ENCODE data around the gene CNTNAP5. TPM values are rescaled to one million over a fixed set of nuclear protein-coding genes. Genes with fewer than 3 reads are reported as not detected.

The CNTNAP5 gene
- total and polyA plus RNA-seq, 3 donors from 2014 or later = 0.29 to 0.39 (median 0.31) TPM

DNA sequence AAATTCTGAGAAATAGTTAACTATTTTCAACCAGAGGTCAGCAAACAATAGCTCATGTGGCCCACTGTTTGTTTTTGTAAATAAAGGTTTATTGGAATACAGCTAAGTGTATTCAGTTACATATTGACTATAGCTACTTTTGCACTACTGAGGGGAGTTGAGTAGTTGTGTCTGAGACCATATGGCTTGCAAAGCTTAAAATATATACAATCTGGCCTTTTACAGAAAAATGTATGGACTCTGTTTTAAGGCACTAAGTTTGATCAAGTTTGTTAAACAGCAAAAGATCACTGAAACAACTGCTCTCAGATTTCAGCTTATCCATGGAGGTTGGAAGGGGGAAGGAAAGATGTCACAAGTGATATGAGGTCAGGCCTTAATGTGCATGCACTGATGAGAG is 667.1 kb downstream of the CNTNAP5 start:
- H3K36me3 ChIP-seq (ENCODE audit: low read depth, missing control alignments) = no peaks in the 10 kb centered on the region
- TF ChIP-seq, protein P1, sequence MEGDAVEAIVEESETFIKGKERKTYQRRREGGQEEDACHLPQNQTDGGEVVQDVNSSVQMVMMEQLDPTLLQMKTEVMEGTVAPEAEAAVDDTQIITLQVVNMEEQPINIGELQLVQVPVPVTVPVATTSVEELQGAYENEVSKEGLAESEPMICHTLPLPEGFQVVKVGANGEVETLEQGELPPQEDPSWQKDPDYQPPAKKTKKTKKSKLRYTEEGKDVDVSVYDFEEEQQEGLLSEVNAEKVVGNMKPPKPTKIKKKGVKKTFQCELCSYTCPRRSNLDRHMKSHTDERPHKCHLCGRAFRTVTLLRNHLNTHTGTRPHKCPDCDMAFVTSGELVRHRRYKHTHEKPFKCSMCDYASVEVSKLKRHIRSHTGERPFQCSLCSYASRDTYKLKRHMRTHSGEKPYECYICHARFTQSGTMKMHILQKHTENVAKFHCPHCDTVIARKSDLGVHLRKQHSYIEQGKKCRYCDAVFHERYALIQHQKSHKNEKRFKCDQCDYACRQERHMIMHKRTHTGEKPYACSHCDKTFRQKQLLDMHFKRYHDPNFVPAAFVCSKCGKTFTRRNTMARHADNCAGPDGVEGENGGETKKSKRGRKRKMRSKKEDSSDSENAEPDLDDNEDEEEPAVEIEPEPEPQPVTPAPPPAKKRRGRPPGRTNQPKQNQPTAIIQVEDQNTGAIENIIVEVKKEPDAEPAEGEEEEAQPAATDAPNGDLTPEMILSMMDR (IDR thresholded peaks at IDR 0.05) = no peak
- TF ChIP-seq POLR2A (IDR thresholded peaks at IDR 0.05) = no peak
- H3K4me1 ChIP-seq = no peaks in the 10 kb centered on the region
- DNase-seq = no peak
- no peaks in the 10 kb centered on the region for H3K9me3 ChIP-seq
- H3K27ac ChIP-seq = no peak overlapping the region
- no peaks in the 10 kb centered on the region for H3K27me3 ChIP-seq
- no peak overlapping the region for H3K4me3 ChIP-seq
- intact Hi-C loops (cut with DNase I; ENCODE audit: low total_unique reads) = no loop called here

DNA sequence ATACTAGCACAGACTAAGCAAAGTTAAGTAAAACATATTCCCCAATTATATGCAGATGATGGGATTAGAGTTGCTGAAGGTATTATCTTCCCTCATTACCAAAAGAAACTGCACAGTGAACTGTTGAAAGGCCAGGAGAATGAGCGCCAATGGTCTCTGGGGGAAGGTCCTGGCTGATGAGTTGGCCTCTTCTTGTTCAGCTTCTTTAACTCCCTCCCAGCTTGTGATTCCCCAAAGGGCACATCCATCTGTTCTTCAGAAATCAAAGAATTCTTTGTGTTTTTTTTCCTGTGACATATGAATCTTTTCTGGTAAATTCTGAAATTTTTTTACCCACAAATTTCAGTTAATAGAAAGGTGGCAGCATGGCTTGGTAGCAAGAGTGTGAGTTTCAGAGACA is 667.6 kb downstream of the CNTNAP5 start:
- no peak overlapping the region for H3K4me3 ChIP-seq
- H3K4me1 ChIP-seq = no peaks in the 10 kb centered on the region
- no peaks in the 10 kb centered on the region for H3K36me3 ChIP-seq (ENCODE audit: low read depth, missing control alignments)
- no peak for TF ChIP-seq POLR2A (IDR thresholded peaks at IDR 0.05)
- TF ChIP-seq, protein P1 (IDR thresholded peaks at IDR 0.05) = no peak
- DNase-seq = no peak
- no peaks in the 10 kb centered on the region for H3K9me3 ChIP-seq
- 38 to 65% methylated on average over 1 of the region's 1 CpG for WGBS, 2 donors
- no peak overlapping the region for H3K27ac ChIP-seq
- intact Hi-C loops (cut with DNase I; ENCODE audit: low total_unique reads) = no loop called here
- H3K27me3 ChIP-seq = no peaks in the 10 kb centered on the region

DNA sequence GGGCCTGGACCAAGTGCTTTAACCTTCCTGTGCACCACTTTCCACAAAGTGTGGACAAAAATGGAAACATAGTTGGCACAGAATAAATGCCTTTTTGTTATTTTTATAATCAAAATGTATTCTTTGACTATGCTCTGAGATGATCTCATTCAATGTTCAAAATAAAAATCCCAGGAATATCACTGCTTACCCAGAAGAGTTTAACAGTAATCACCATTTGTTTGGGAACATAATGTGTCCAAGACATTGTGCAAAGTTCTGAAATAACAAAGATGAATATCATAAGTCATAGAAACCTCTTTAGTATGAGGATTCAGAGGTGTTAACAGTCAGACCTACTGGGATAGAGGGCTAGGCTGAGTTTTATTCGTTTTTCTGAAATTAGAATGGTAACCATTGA is 668.1 kb downstream of the CNTNAP5 start:
- intact Hi-C loops (cut with DNase I; ENCODE audit: low total_unique reads) = no loop called here
- TF ChIP-seq POLR2A (IDR thresholded peaks at IDR 0.05) = no peak
- TF ChIP-seq, protein P1 (IDR thresholded peaks at IDR 0.05) = no peak
- no peaks in the 10 kb centered on the region for H3K27me3 ChIP-seq
- H3K4me3 ChIP-seq = no peak overlapping the region
- no peak for DNase-seq
- WGBS, 2 donors = 57 to 72% methylated on average over 1 of the region's 1 CpG
- no peaks in the 10 kb centered on the region for H3K36me3 ChIP-seq (ENCODE audit: low read depth, missing control alignments)
- H3K4me1 ChIP-seq = no peaks in the 10 kb centered on the region
- no peaks in the 10 kb centered on the region for H3K9me3 ChIP-seq
- H3K27ac ChIP-seq = peak overlapping the region; percentile 32 to 45

DNA sequence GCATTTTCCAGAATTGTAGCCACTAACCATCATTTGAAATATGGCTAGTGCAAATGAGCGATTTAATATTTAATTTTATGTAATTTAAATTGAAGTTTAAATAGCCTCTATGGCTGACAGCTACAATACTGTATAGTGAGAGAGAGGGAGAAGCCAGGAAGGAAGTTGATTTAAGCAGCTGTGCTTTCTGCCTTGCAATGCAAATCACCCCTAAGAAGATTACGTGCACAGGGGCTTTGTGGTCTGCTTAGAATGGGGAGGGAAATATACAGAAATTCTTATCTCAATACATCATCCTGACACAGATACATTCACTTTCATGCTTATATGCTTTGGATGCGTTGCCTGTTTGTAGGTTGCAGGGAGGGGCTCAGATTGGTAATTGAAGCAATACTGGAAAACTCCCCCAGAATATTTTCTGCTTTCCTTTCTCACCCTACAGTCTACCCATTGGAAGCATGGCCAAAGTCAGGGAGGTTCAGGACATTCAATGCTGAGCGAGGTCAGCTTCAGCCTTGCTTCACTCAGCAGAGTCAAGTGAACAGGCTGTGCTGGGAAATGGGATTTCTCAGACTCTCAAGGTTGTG is 674.0 kb downstream of the CNTNAP5 start:
- 60 to 66% methylated on average over 4 of the region's 4 CpGs for WGBS, 2 donors
- no peak for TF ChIP-seq POLR2A (IDR thresholded peaks at IDR 0.05)
- TF ChIP-seq, protein P1 (IDR thresholded peaks at IDR 0.05) = no peak
- no peak overlapping the region for H3K4me3 ChIP-seq
- H3K4me1 ChIP-seq = no peaks in the 10 kb centered on the region
- DNase-seq = no peak
- intact Hi-C loops (cut with DNase I; ENCODE audit: low total_unique reads) = no loop called here
- no peaks in the 10 kb centered on the region for H3K27me3 ChIP-seq
- no peaks in the 10 kb centered on the region for H3K9me3 ChIP-seq
- no peak overlapping the region for H3K27ac ChIP-seq
- no peaks in the 10 kb centered on the region for H3K36me3 ChIP-seq (ENCODE audit: low read depth, missing control alignments)

DNA sequence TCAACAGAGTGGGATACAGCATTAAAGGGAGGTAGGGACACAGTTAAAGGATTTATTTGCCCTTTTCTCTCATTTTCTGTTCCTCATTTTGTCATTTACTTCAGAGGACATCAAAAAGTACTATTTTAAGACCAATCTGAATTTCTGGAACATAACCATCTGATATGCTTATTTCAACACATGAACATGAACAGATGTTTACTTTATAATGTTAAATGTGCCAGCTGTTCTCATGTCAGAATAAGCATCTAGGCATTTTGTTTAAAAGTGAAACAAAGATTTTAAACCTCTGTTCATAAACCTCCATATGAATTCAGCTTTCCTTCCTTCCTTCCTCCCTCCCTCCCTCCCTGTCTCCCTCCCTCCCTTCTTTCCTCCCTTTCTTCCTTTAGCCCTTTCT is 677.7 kb downstream of the CNTNAP5 start:
- H3K27me3 ChIP-seq = no peaks in the 10 kb centered on the region
- intact Hi-C loops (cut with DNase I; ENCODE audit: low total_unique reads) = no loop called here
- no peak for DNase-seq

More for the DNA sequence above, 677.7 kb downstream of the CNTNAP5 start:
- H3K4me1 ChIP-seq = no peaks in the 10 kb centered on the region
- no peak overlapping the region for H3K4me3 ChIP-seq
- H3K27ac ChIP-seq = no peak overlapping the region
- TF ChIP-seq POLR2A (IDR thresholded peaks at IDR 0.05) = no peak
- TF ChIP-seq, protein P1 (IDR thresholded peaks at IDR 0.05) = no peak
- H3K36me3 ChIP-seq (ENCODE audit: low read depth, missing control alignments) = no peaks in the 10 kb centered on the region
- H3K9me3 ChIP-seq = no peaks in the 10 kb centered on the region
